Lower leg skin (tissue), 4 donors: ENCODE data around the gene KLK8. TPM values are rescaled to one million over a fixed set of nuclear protein-coding genes. Genes with fewer than 3 reads are reported as not detected.

ENCODE experiments used
- DNase-seq, 2 donors: peaks; one replicate each; pipeline ENCODE4 v3.0.0-alpha.2; 2019; ENCODE audit warnings: low spot score in 2 of 2
- H3K4me3 ChIP-seq: fragments of 200-600 bp; sonication (generic); 2 replicates; pipeline ENCODE4 v1.5.1; 2017; ENCODE audit warnings: mild to moderate bottlenecking, low read depth; ENCODE audit not compliant: poor library complexity, severe bottlenecking
- POLR2A ChIP-seq, 2 donors: fragments of 450-650 bp; IDR thresholded peaks; one replicate each; pipeline ENCODE4 v1.6.1; 2016 to 2017; ENCODE audit warnings: antibody characterized with exemption in 2 of 2, mild to moderate bottlenecking in 1 of 2, moderate library complexity in 1 of 2
- WGBS, 2 donors: methylation state at CpG; one replicate each; pipeline ENCODE4 v1.1.5; 2018; 5-methylcytosine and 5-hydroxymethylcytosine counted together
- intact Hi-C: fragments of 100-400 bp; cut with DNase I; formaldehyde crosslinking; loops from one replicate; pipeline ENCODE4 v1.15.0; 2023; ENCODE audit warnings: low total_unique reads
- total RNA-seq, 4 donors: library from RNA; depleted of rRNA; stranded (reverse); fragments of >200 nt; gene quantifications; one replicate each; pipeline ENCODE4 v1.1.0, GENCODE V29; 2016
- TF ChIP-seq, protein P1 (sequence below), 3 donors: fragments of 450-650 bp; IDR thresholded peaks; one replicate each; pipeline ENCODE4 v1.5.1; 2016; ENCODE audit warnings: antibody characterized with exemption in 3 of 3, mild to moderate bottlenecking in 3 of 3, moderate library complexity in 2 of 3

The KLK8 gene
- total RNA-seq, 4 donors from 2014 or later = 67.1 to 117 (median 106) TPM

GRCh38 chr19:51009061-51009891 lies 7.9 kb upstream of the KLK8 start:
- H3K4me3 ChIP-seq = no peak overlapping the region
- intact Hi-C loops = no loop called here
- no peak for DNase-seq
- TF ChIP-seq POLR2A (IDR thresholded peaks at IDR 0.05) = no peak
- TF ChIP-seq, protein P1, sequence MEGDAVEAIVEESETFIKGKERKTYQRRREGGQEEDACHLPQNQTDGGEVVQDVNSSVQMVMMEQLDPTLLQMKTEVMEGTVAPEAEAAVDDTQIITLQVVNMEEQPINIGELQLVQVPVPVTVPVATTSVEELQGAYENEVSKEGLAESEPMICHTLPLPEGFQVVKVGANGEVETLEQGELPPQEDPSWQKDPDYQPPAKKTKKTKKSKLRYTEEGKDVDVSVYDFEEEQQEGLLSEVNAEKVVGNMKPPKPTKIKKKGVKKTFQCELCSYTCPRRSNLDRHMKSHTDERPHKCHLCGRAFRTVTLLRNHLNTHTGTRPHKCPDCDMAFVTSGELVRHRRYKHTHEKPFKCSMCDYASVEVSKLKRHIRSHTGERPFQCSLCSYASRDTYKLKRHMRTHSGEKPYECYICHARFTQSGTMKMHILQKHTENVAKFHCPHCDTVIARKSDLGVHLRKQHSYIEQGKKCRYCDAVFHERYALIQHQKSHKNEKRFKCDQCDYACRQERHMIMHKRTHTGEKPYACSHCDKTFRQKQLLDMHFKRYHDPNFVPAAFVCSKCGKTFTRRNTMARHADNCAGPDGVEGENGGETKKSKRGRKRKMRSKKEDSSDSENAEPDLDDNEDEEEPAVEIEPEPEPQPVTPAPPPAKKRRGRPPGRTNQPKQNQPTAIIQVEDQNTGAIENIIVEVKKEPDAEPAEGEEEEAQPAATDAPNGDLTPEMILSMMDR (IDR thresholded peaks at IDR 0.05) = no peak
- WGBS, 2 donors = 62 to 65% methylated on average over 17 to 19 of the region's 19 CpGs

DNA sequence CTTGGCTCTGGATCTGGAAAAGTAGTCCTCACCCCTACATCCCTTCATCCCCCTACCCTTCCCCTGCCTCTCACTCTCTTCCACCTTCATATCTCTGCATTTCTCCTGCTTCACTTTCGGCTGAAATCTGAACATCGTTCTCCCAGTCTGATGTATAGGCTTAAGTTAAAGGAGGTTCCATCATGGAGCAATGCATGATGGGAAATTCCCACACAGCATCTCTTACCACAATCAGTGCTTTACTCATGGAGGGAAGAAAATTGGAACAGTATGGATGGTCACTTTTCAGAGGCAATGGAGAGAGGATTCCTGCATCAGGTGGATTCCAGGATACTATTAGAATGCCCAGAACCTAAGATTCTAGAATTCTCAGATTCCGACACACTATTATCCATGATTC lies 6.1 kb upstream of the KLK8 start:
- WGBS, 2 donors = 80 to 86% methylated on average over 3 of the region's 3 CpGs
- TF ChIP-seq, protein P1 (IDR thresholded peaks at IDR 0.05) = no peak
- no peak for TF ChIP-seq POLR2A (IDR thresholded peaks at IDR 0.05)
- H3K4me3 ChIP-seq = no peak overlapping the region
- intact Hi-C loops = no loop called here
- DNase-seq = no peak

DNA sequence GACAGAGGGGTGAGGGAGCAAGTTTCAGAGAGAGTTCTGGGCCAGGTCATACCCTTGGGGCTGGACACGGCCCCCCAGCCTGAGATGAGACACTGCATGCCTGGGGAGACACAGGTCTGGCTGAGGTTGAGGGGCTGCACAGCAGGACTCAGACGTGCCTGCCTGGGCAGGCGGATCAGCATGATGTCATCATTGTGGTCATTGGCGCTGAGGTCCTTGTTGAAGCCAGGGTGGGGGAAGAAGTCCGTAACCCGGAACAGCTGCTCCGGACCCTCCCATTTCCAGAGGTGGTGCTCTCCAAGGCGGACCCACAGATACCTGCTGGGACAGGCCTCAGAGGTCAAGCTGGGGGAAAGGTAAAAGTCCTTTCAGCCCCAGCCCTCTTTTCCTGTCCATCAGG lies 5.0 kb upstream of the KLK8 start:
- 45 to 65% methylated on average over 8 of the region's 8 CpGs for WGBS, 2 donors

DNA sequence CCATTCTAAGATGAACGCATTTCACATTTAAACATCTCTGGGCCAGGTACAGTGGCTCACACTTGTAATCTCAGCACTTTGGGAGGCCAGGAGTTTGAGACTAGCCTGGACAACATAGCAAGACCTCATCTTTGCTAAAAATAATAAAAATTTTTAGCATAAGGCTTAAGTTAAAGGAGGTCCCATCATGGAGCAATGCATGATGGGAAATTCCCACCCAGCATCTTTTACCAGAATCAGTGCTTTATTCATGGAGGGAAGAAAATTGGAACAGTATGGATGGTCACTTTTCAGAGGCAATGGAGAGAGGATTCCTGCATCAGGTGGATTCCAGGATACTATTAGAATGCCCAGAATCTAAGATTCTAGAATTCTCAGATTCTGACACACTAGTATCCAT lies 3.8 kb upstream of the KLK8 start:
- H3K4me3 ChIP-seq = no peak overlapping the region
- DNase-seq = no peak
- TF ChIP-seq, protein P1 (IDR thresholded peaks at IDR 0.05) = no peak
- TF ChIP-seq POLR2A (IDR thresholded peaks at IDR 0.05) = no peak
- intact Hi-C loops = no loop called here
- 93% methylated on average over 1 of the region's 1 CpG for WGBS, 2 donors

More for the DNA sequence above, 5.0 kb upstream of the KLK8 start:
- TF ChIP-seq, protein P1 (IDR thresholded peaks at IDR 0.05) = no peak
- TF ChIP-seq POLR2A (IDR thresholded peaks at IDR 0.05) = no peak
- H3K4me3 ChIP-seq = no peak overlapping the region
- DNase-seq = no peak
- intact Hi-C loops = no loop called here

DNA sequence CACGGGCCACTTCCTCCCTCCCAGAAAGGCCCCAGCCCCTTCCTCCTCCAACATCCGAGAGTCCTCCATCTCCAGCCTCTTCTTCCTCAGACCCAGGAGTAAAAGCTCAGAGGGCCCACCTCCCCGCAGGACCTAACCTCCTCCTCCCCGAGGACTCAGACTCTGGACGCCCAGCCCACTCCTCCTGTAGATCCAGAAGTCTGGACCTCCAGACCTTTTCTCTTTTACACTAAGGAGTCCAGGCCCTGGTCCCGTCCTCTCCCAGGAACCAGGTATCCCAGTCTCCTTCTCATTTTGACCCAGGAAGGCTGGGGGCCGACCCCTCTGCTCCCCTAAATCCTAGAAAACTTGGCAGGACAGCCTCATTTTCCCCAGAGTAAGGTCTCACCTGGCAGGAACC lies 1.9 kb upstream of the KLK8 start:
- intact Hi-C loops = no loop called here
- WGBS, 2 donors = 76 to 79% methylated on average over 7 of the region's 7 CpGs
- no peak for TF ChIP-seq POLR2A (IDR thresholded peaks at IDR 0.05)
- TF ChIP-seq, protein P1 (IDR thresholded peaks at IDR 0.05) = no peak

More for the DNA sequence above, 1.9 kb upstream of the KLK8 start:
- no peak for DNase-seq
- H3K4me3 ChIP-seq = no peak overlapping the region
